GM18519 (cell line): ENCODE data around the gene FAM241A.
"Not testable (repeated sequence)": the region's sequence is repeated elsewhere in the genome, so short reads cannot be mapped to it uniquely, and the experiment has no call there.

ENCODE experiments used
- ATAC-seq: cut with Tn5 transposase; IDR thresholded peaks from one replicate; pipeline ENCODE4 v1.9.1; 2021; ENCODE audit warnings: mild to moderate bottlenecking, moderate library complexity; ENCODE audit not compliant: unreplicated experiment, low FRiP score

Gene FAM241A

GRCh38 chr4:112145326-112145789 is at the start of gene FAM241A:
Gene FAM241A (plus strand): TSS chr4:112145454. CDS start chr4:112145581, 127 bp downstream.
- peak; percentile 72 for ATAC-seq

- no peak for ATAC-seq
Measured at GRCh38 chr4:112098841-112099530, 46.3 kb upstream of the FAM241A start.

GRCh38 chr4:112099701-112100297 is 45.5 kb upstream of the FAM241A start:
- ATAC-seq: peak; percentile 64

- ATAC-seq: no peak
Measured at GRCh38 chr4:112102875-112103370, 42.3 kb upstream of the FAM241A start.

- no peak for ATAC-seq
Measured at GRCh38 chr4:112105201-112105969, 39.9 kb upstream of the FAM241A start.

- peak; percentile 69 for ATAC-seq
Measured at GRCh38 chr4:112109360-112110058, 35.7 kb upstream of the FAM241A start.

GRCh38 chr4:112110059-112110425 is 35.2 kb upstream of the FAM241A start:
- ATAC-seq: no peak

- ATAC-seq: no peak
Measured at GRCh38 chr4:112111306-112111705, 33.9 kb upstream of the FAM241A start.

GRCh38 chr4:112112095-112112494 is 33.2 kb upstream of the FAM241A start:
- not testable (repeated sequence) for ATAC-seq

- no peak for ATAC-seq
Measured at GRCh38 chr4:112112590-112113170, 32.6 kb upstream of the FAM241A start.

GRCh38 chr4:112113864-112114263 is 31.4 kb upstream of the FAM241A start:
- ATAC-seq: no peak

GRCh38 chr4:112114452-112114851 is 30.8 kb upstream of the FAM241A start:
- no peak for ATAC-seq

- ATAC-seq: no peak
Measured at GRCh38 chr4:112118742-112119352, 26.4 kb upstream of the FAM241A start.

GRCh38 chr4:112119353-112119783 is 25.9 kb upstream of the FAM241A start:
- peak; percentile 75 for ATAC-seq

GRCh38 chr4:112120021-112120420 is 25.2 kb upstream of the FAM241A start:
- ATAC-seq: no peak

GRCh38 chr4:112125416-112125815 is 19.8 kb upstream of the FAM241A start:
- ATAC-seq: no peak

- no peak for ATAC-seq
Measured at GRCh38 chr4:112127048-112127637, 18.1 kb upstream of the FAM241A start.

GRCh38 chr4:112127803-112128202 is 17.5 kb upstream of the FAM241A start:
- ATAC-seq: no peak

- ATAC-seq: no peak
Measured at GRCh38 chr4:112128452-112128851, 16.8 kb upstream of the FAM241A start.
